PC-3 (cell line): ENCODE measurements around the gene SH3BP1. TPM values are rescaled to one million over a fixed set of nuclear protein-coding genes. Genes with fewer than 3 reads are reported as not detected.

Source experiments
- ATAC-seq: fragments of 200-7000 bp; cut with Tn5 transposase; 2 replicates; pipeline ENCODE4 v1.9.1; 2020; ENCODE audit warnings: mild to moderate bottlenecking, moderate library complexity
- BruUV-seq: library from RNA; stranded (reverse); fragments of 400-500 nt; replicated peaks from 2 replicates; lab custom pipeline; 2021; lab: Mats Ljungman, UMichigan
- CTCF ChIA-PET: fragments of 300-600 bp; sonication (Branson Sonifier 250); formaldehyde crosslinking; loops from one replicate; lab custom pipeline; 2022; ENCODE audit warnings: antibody characterized with exemption; lab: Charles Lee
- POLR2A ChIA-PET: fragments of 300-600 bp; sonication (Branson Sonifier 250); formaldehyde crosslinking; loops from one replicate; lab custom pipeline; 2022; ENCODE audit warnings: antibody characterized with exemption; ENCODE audit not compliant: unreplicated experiment; lab: Charles Lee
- DNase-seq: peaks from one replicate; pipeline ENCODE4 v3.0.0-alpha.2; 2015
- H2AFZ ChIP-seq: fragments of 300-600 bp; sonication (generic); 2 replicates; pipeline ENCODE4 v1.6.0; 2016; ENCODE audit warnings: antibody characterized with exemption, low read length
- H3F3A ChIP-seq: fragments of 300-600 bp; sonication (generic); one replicate; pipeline ENCODE4 v1.6.0; 2017; ENCODE audit warnings: antibody characterized with exemption, low read length, control low read depth, mild to moderate bottlenecking; ENCODE audit not compliant: unreplicated experiment
- H3K27ac ChIP-seq: fragments of 300-600 bp; sonication (generic); 2 replicates; pipeline ENCODE4 v1.5.1; 2016; ENCODE audit warnings: mild to moderate bottlenecking, low read length
- H3K27me3 ChIP-seq: fragments of 300-600 bp; sonication (generic); 2 replicates; pipeline ENCODE4 v1.6.1; 2016; ENCODE audit warnings: low read length, mixed read lengths
- H3K36me3 ChIP-seq: fragments of 300-600 bp; sonication (generic); 2 replicates; pipeline ENCODE4 v1.6.1; 2016; ENCODE audit warnings: low read depth, mixed run types, low read length, mixed read lengths
- H3K4me1 ChIP-seq: fragments of 300-600 bp; sonication (generic); 2 replicates; pipeline ENCODE4 v1.5.1; 2016; ENCODE audit warnings: low read length; ENCODE audit not compliant: insufficient read depth
- H3K4me2 ChIP-seq: fragments of 300-600 bp; sonication (generic); 2 replicates; pipeline ENCODE4 v1.6.0; 2016; ENCODE audit warnings: low read length
- H3K4me3 ChIP-seq: fragments of 300-600 bp; sonication (generic); 2 replicates; pipeline ENCODE4 v1.5.1; 2016; ENCODE audit warnings: mild to moderate bottlenecking, low read length, mixed read lengths
- H3K79me2 ChIP-seq: fragments of 300-600 bp; sonication (generic); 2 replicates; pipeline ENCODE4 v1.6.1; 2017; ENCODE audit warnings: low read length, mixed read lengths
- H3K9ac ChIP-seq: fragments of 300-600 bp; sonication (generic); 2 replicates; pipeline ENCODE4 v1.6.0; 2016; ENCODE audit warnings: mild to moderate bottlenecking, low read length
- H3K9me2 ChIP-seq: fragments of 300-600 bp; sonication (generic); replicated peaks from 2 replicates; pipeline ENCODE4 v1.6.1; 2016; ENCODE audit warnings: mixed run types, low read length, mixed read lengths
- H3K9me3 ChIP-seq: fragments of 300-600 bp; sonication (generic); 2 replicates; pipeline ENCODE4 v1.6.1; 2016; ENCODE audit warnings: low read length, mixed read lengths
- H4K20me1 ChIP-seq: fragments of 300-600 bp; sonication (generic); 2 replicates; pipeline ENCODE4 v1.6.1; 2016; ENCODE audit warnings: low read length, mixed read lengths
- CTCF ChIP-seq: fragments of 300-600 bp; sonication (generic); conservative IDR thresholded peaks from 2 replicates; pipeline ENCODE4 v1.5.1; 2017; ENCODE audit warnings: antibody characterized with exemption, low read depth, mild to moderate bottlenecking, low read length
- EZH2 ChIP-seq: fragments of 300-600 bp; sonication (generic); IDR thresholded peaks from one replicate; pipeline ENCODE4 v1.6.1; 2017; ENCODE audit warnings: antibody characterized with exemption, mild to moderate bottlenecking, low read length; ENCODE audit not compliant: unreplicated experiment
- EZH2phosphoT487 ChIP-seq: fragments of 300-600 bp; sonication (generic); IDR thresholded peaks from 2 replicates; pipeline ENCODE4 v1.6.1; 2018; ENCODE audit warnings: mild to moderate bottlenecking, antibody characterized with exemption, low read length, borderline replicate concordance
- intact Hi-C: fragments of 100-400 bp; cut with micrococcal nuclease; formaldehyde crosslinking; loops from 2 replicates; pipeline ENCODE4 v1.9.0; 2023
- total RNA-seq: library from RNA; depleted of rRNA; stranded (reverse); fragments of >200 nt; gene quantifications from 2 replicates; pipeline ENCODE4 v1.2.3, GENCODE V29; 2014

Gene SH3BP1
- total RNA-seq, 1 experiment from 2014 or later: 18.0 TPM

GRCh38 chr22:37660709-37661045, 21.2 kb downstream of the SH3BP1 start:
- Histone ChIP-seq H3K4me2 (peak overlapping the region; percentile 94), H3K79me2 (peaks cover 56% of the 10 kb centered on the region), H3K9me2 (no peaks in the 10 kb centered on the region), H4K20me1 (peaks cover 19% of the 10 kb centered on the region), H3K36me3 (no peaks in the 10 kb centered on the region; the same call in 1 of the 2 replicates), H3K27ac (no peak overlapping the region), H2AFZ (no peak overlapping the region), H3K9ac (no peak overlapping the region), H3K4me1 (peaks cover 26% of the 10 kb centered on the region), H3F3A (no peaks in the 10 kb centered on the region), H3K9me3 (no peaks in the 10 kb centered on the region), H3K27me3 (no peaks in the 10 kb centered on the region), H3K4me3 (peak overlapping the region; percentile 88)
- ATAC-seq: no peak
- POLR2A ChIA-PET: interaction anchor here (0.6 to 0.7 kb wide), 2 partner anchors 15 to 25 kb away, joined by 3 to 4 read pairs; partner anchors contain the start of genes LGALS1 and NOL12
- TF ChIP-seq CTCF (no peak), EZH2 (no peak), EZH2phosphoT487 (no peak)
- no peak for DNase-seq
- CTCF ChIA-PET: interaction anchor here (0.8 to 1.5 kb wide), 3 partner anchors 15 to 121 kb away, joined by 3 to 6 read pairs (median 4); partner anchors contain the start of gene LGALS1
- intact Hi-C loops: loop anchor here (2.0 kb wide), 1 partner anchor 14 kb away; the partner anchor contains the start of gene LGALS1
- no TSS peak for BruUV-seq

GRCh38 chr22:37661160-37661924, 21.9 kb downstream of the SH3BP1 start:
- H2AFZ ChIP-seq: no peak overlapping the region
- CTCF ChIA-PET: interaction anchor here (0.8 to 1.5 kb wide), 4 partner anchors 13 to 120 kb away, joined by 3 to 6 read pairs (median 4); partner anchors contain the start of gene LGALS1
- H3K4me2 ChIP-seq: peak overlapping the region; percentile 94
- no peaks in the 10 kb centered on the region for H3K9me2 ChIP-seq
- POLR2A ChIA-PET: interaction anchor here (0.7 kb wide), 1 partner anchor 14 kb away, joined by 4 read pairs; the partner anchor contains the start of gene LGALS1
- peaks cover 26% of the 10 kb centered on the region for H3K4me1 ChIP-seq
- H3K36me3 ChIP-seq: no peaks in the 10 kb centered on the region; the same call in 1 of the 2 replicates
- peaks cover 61% of the 10 kb centered on the region for H3K79me2 ChIP-seq
- peak overlapping the region; percentile 88 for H3K4me3 ChIP-seq
- peak; percentile 35 for DNase-seq
- BruUV-seq: no TSS peak
- peaks cover 19% of the 10 kb centered on the region for H4K20me1 ChIP-seq
- no peaks in the 10 kb centered on the region for H3F3A ChIP-seq
- H3K9ac ChIP-seq: no peak overlapping the region
- H3K27me3 ChIP-seq: no peaks in the 10 kb centered on the region
- intact Hi-C loops: loop anchor here (2.0 kb wide), 1 partner anchor 13 kb away; the partner anchor contains the start of gene LGALS1
- TF ChIP-seq EZH2phosphoT487 (no peak), EZH2 (no peak), CTCF (peak; percentile 54)
- H3K9me3 ChIP-seq: no peaks in the 10 kb centered on the region
- H3K27ac ChIP-seq: no peak overlapping the region
- ATAC-seq: no peak
